ENCODE results near the gene TRIP12.
"Not testable (repeated sequence)": the region's sequence is repeated elsewhere in the genome, so short reads cannot be mapped to it uniquely, and the experiment has no call there.

Gene TRIP12

DNA sequence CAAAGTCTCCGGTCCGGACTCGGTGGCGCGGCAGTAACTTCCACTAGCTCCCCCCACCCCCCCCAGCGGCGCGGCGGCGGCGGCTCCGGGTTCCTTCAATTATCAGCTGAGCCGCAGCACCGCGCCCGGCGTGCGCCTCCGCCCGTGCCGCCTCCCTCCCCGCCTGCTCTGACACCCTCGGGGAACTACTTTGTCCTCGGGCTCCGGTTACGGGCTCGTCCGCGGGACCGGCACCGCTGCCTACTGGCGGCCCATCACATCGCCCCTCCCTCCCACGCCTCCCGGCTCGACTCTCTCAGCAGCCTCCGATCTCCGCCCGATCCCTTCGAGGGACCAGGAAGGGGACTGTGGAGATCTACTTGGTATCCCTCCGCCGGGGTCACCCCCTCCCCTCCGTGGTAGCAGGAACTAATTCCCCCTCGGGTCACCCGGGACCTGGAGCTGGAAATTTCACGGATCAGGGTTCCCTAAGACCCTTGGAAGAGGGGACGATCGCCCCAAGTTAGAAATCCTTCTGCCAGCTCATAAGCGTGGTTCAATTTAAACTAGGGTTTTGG, at the start of gene TRIP12:
TRIP12 (minus strand) TSS at position 118 of the 557 bp plus-strand sequence. CDS start 41,930 bp downstream, outside the sequence.
- TF ChIP-seq, protein P1, sequence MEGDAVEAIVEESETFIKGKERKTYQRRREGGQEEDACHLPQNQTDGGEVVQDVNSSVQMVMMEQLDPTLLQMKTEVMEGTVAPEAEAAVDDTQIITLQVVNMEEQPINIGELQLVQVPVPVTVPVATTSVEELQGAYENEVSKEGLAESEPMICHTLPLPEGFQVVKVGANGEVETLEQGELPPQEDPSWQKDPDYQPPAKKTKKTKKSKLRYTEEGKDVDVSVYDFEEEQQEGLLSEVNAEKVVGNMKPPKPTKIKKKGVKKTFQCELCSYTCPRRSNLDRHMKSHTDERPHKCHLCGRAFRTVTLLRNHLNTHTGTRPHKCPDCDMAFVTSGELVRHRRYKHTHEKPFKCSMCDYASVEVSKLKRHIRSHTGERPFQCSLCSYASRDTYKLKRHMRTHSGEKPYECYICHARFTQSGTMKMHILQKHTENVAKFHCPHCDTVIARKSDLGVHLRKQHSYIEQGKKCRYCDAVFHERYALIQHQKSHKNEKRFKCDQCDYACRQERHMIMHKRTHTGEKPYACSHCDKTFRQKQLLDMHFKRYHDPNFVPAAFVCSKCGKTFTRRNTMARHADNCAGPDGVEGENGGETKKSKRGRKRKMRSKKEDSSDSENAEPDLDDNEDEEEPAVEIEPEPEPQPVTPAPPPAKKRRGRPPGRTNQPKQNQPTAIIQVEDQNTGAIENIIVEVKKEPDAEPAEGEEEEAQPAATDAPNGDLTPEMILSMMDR (conservative IDR thresholded peaks at IDR 0.05): no peak
- H3K27ac ChIP-seq: peak within 1 kb of the TSS; percentile 91

DNA sequence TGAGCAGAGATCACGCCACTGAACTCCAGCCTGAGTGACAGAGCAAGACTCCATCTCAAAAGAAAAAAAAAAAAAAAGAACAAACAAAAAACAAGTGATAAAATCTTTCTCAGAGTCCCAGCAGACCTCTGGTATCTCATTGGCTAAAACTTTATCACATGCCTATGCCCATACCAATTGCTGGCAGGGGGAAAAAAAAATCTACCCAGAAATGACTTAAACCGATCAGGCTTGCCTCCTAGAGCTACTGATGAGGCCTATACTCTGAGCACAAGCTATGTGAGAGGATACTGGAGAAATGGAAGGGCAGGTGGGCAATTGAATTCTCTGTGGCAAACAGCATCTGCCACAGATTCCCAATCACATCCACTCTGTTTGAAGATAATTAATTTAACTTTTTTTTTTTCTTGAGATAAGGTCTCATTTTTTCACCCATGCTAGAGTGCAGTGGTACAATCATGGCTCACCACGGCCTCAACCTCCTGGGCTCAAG, 49.5 kb upstream of the TRIP12 start:
- no peak overlapping the region for H3K27ac ChIP-seq
- TF ChIP-seq, protein P1 (conservative IDR thresholded peaks at IDR 0.05): no peak

DNA sequence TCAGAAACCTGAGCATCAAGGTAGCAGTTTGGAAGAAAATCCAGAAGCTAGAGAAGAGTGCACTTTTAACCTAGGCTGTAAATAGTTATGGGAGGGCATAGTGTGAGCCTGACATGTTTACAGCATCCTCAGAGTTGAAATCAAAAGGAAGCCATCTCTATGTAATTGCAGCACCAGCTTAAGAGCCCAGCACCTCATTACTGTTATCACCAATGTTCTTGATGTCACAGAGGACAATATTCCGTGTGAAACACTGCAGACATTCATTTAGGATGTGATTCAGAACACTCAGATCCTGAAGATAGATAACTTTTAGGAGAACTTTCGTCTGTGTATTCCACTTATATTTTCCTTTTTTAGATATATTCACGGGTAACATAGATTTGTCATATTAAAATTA, 48.6 kb upstream of the TRIP12 start:
- TF ChIP-seq, protein P1 (conservative IDR thresholded peaks at IDR 0.05): no peak
- no peak overlapping the region for H3K27ac ChIP-seq

GRCh38 chr2:229969921-229970320, 48.1 kb upstream of the TRIP12 start:
- TF ChIP-seq, protein P1 (conservative IDR thresholded peaks at IDR 0.05): no peak
- H3K27ac ChIP-seq: no peak overlapping the region

DNA sequence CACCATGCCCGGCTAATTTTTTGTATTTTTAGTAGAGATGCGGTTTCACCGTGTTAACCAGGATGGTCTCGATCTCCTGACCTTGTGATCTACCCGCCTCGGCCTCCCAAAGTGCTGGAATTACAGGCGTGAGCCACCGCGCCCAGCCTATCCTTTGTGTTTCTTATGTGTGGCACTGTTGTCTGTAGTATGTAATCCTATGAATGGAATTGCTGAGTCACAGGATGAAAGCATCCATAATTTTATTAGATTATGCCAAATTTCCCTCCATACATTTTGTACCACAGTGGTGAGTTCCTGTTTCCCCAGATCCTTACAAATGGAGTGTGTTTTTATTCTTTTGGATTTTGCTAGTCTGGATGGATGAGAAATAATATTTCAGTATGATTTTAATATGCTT, 41.8 kb upstream of the TRIP12 start:
- H3K27ac ChIP-seq: not testable (repeated sequence)

DNA sequence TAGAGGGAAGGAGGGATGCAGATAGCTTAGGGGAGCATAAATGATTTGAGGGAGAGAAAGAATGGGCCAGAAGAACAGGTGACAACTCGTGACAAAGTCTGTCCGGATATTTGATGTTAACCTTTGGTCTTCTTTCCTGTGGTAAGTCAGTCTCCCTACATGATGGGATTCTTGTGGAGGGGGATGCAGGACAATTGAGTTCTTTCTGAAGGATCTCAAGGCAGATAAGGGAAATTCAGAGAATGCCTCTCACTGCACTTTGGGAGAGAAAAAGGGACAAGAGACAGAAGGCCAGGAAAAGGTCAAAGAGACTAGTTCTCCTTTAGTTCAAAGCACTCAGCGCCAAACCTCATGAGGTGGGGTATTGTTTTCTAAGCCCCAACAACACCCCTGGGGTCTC, 34.7 kb upstream of the TRIP12 start:
- TF ChIP-seq, protein P1 (conservative IDR thresholded peaks at IDR 0.05): no peak
- no peak overlapping the region for H3K27ac ChIP-seq

- TF ChIP-seq, protein P1 (conservative IDR thresholded peaks at IDR 0.05): no peak
- H3K27ac ChIP-seq: no peak overlapping the region
Measured at GRCh38 chr2:229955663-229956062, 33.9 kb upstream of the TRIP12 start.

- TF ChIP-seq, protein P1 (conservative IDR thresholded peaks at IDR 0.05): no peak
- H3K27ac ChIP-seq: no peak overlapping the region
Measured at GRCh38 chr2:229952256-229952835, 30.5 kb upstream of the TRIP12 start.

Data from VCaP (cell line).